GM20431 (cell line): Measurements from ENCODE around the gene KCNQ5.

Experiments used
- in situ Hi-C: fragments of 300-500 bp; cut with MseI, MboI; formaldehyde crosslinking; loops from one replicate; pipeline ENCODE4 v1.15.0; 2020; ENCODE audit warnings: low sequenced_read_pairs; ENCODE audit not compliant: unreplicated experiment

KCNQ5 gene

GRCh38 chr6:73131706-73132105 lies 509.8 kb downstream of the KCNQ5 start:
- in situ Hi-C loops: loop anchor here (25.0 kb wide), 1 partner anchor 519 kb away; the partner anchor contains the start of gene KCNQ5

GRCh38 chr6:73134588-73134987 lies 512.7 kb downstream of the KCNQ5 start:
- in situ Hi-C loops: loop anchor here (25.0 kb wide), 1 partner anchor 522 kb away; the partner anchor contains the start of gene KCNQ5

GRCh38 chr6:73139681-73140383 lies 518.0 kb downstream of the KCNQ5 start:
- in situ Hi-C loops: loop anchor here (25.0 kb wide), 1 partner anchor 528 kb away; the partner anchor contains the start of gene KCNQ5

- in situ Hi-C loops: loop anchor here (25.0 kb wide), 1 partner anchor 531 kb away; the partner anchor contains the start of gene KCNQ5
Observed at GRCh38 chr6:73143551-73143950, 521.7 kb downstream of the KCNQ5 start.

- in situ Hi-C loops: loop anchor here (25.0 kb wide), 1 partner anchor 532 kb away; the partner anchor contains the start of gene KCNQ5
Observed at GRCh38 chr6:73144516-73144915, 522.7 kb downstream of the KCNQ5 start.

GRCh38 chr6:73145690-73146089 lies 523.8 kb downstream of the KCNQ5 start:
- in situ Hi-C loops: loop anchor here (25.0 kb wide), 1 partner anchor 533 kb away; the partner anchor contains the start of gene KCNQ5

- in situ Hi-C loops: no loop called here
Observed at GRCh38 chr6:73151732-73152131, 529.9 kb downstream of the KCNQ5 start.

- in situ Hi-C loops: no loop called here
Observed at GRCh38 chr6:73152556-73152955, 530.7 kb downstream of the KCNQ5 start.

GRCh38 chr6:73152966-73153757 lies 531.3 kb downstream of the KCNQ5 start:
- in situ Hi-C loops: no loop called here

GRCh38 chr6:73156793-73157767 lies 535.2 kb downstream of the KCNQ5 start:
- in situ Hi-C loops: no loop called here

- in situ Hi-C loops: no loop called here
Observed at GRCh38 chr6:73157870-73158269, 536.0 kb downstream of the KCNQ5 start.

- in situ Hi-C loops: no loop called here
Observed at GRCh38 chr6:73169111-73169510, 547.2 kb downstream of the KCNQ5 start.

GRCh38 chr6:73169633-73170032 lies 547.8 kb downstream of the KCNQ5 start:
- in situ Hi-C loops: no loop called here

GRCh38 chr6:73174646-73175045 lies 552.8 kb downstream of the KCNQ5 start:
- in situ Hi-C loops: loop anchor here (25.0 kb wide), 1 partner anchor 762 kb away; no protein-coding TSS in a partner anchor

GRCh38 chr6:73176057-73176456 lies 554.2 kb downstream of the KCNQ5 start:
- in situ Hi-C loops: loop anchor here (25.0 kb wide), 1 partner anchor 764 kb away; no protein-coding TSS in a partner anchor

GRCh38 chr6:73177221-73177944 lies 555.5 kb downstream of the KCNQ5 start:
- in situ Hi-C loops: loop anchor here (25.0 kb wide), 1 partner anchor 765 kb away; no protein-coding TSS in a partner anchor

GRCh38 chr6:73180076-73180738 lies 558.3 kb downstream of the KCNQ5 start:
- in situ Hi-C loops: loop anchor here (25.0 kb wide), 1 partner anchor 768 kb away; no protein-coding TSS in a partner anchor
